G401.6 (cell line): ENCODE data around the gene TTC4.
"Not testable (repeated sequence)": the region's sequence is repeated elsewhere in the genome, so short reads cannot be mapped to it uniquely, and the experiment has no call there.

Source experiments
- FAIRE-seq: peaks from 2 replicates; lab custom pipeline; 2012; peaks lifted over from hg19 to GRCh38; lab: Jason Lieb, UNC

TTC4 gene

DNA sequence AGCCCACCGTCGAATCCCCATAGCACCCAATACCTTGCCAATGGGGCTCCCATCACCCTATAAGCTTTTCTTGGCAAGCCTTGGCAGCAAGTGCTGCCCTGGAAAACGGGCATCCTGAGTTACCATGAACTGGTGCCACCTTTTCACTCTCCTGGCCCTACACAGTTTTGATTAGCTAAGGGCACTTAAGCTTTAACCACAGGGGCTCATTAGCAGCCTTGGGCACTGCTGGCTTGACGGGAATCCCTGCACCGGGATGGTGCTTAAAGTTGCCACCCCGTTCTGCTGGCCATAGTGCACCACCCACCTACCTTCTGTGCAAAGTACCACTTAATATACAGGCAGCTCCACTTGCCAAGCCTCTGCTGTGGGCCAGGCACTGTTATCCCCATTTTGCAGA lies 34.9 kb downstream of the TTC4 start:
- no peak for FAIRE-seq

DNA sequence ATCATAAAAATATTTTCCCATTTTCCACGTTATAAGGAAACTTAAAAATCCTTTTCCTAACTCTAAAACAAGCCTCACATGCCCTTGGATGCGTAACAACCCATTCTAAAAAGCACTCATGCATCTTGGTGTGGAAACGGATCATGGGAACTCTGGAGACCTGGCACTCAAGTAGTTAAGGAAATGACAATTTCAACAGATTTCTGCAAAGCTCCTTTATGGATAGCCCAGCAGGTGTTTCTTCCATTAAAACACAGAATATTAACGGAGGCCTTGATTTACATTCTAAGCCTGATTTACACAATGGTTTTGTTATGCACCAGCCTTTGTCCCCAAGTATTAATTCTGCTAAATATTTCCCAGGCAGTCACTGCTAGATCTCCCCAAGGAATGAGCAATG lies 35.8 kb downstream of the TTC4 start:
- FAIRE-seq, result no peak

GRCh38 chr1:54754045-54754444 lies 38.4 kb downstream of the TTC4 start:
- FAIRE-seq, result no peak

GRCh38 chr1:54754486-54755285 lies 39.0 kb downstream of the TTC4 start:
- no peak for FAIRE-seq

DNA sequence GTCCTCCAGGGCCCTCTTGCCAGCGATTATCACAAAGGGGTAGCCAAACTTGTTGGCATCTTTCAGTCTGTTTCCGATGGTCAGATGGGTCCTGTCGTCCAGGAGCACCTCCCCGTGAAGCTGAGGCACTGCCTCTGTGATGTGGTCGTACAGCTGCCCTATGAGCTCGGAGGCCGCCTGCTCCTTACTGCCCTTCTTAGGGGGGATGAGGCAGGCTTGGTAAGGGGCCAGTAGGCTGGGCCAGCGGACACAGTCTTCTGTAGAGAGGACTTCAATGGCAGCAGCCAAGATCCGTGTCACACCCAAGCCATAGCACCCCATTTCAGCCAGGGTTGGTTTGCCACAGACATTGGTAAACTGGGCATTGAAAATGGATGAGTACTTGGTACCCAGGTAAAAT lies 42.2 kb downstream of the TTC4 start:
- no peak for FAIRE-seq

- FAIRE-seq, result no peak
Measured at GRCh38 chr1:54758678-54759348, 43.2 kb downstream of the TTC4 start.

DNA sequence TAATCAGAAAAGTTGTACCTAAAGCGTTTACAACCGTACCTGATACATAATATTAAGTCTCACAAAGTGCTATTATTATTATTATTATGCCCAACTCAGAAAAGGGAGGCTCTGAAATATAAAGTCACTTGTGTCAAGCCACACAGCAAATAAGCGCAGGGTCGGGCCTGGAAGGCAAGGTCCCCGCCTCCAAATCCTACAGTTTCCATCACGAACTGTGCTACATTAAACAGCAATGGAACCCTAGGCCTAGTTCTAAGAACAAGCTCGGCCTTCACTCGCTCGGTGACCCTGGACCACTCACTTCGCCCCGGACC lies 48.1 kb downstream of the TTC4 start:
- FAIRE-seq, result no peak

DNA sequence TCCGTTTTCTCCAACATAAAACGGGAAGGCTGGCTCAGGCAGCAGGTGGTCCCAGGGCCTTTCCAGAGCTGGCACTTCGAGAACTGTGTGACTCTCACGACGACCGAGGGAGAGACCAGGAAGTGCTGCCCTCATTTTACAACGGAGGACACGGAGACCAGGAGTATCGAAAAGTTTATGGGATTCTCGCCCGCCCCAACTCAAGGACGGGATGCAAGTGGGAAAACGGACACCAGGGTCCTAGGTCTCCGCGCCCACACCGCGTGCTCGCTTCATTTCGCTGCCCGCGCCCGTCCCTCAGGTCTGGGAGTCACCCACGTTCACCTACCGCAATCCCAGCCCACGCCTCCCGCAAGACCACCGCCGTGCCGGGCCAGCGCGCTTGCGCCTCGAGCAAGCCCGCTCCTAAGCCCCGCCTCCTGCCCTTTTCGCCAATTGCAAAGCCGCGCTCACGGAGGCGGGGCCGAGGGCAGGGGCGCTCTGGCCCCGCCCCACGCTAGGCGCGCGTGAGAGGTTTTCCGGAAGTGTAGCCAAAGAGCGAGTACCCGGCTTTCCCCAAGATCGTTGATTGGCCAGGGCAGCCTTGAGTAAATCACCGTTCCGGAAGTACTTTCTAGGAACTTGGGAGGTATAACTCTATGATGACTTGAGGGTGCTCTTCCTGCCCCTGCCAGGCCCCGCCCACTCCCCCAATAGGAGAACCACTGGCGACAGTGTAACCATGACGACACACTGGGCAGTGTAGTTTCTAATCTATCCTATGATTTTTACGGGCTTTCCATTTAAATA lies 48.7 kb downstream of the TTC4 start, which contains the start of gene PARS2:
Gene PARS2 (minus strand): TSS at position 391 of the 789 bp plus-strand sequence. CDS start 5,362 bp downstream, outside the sequence.
- FAIRE-seq, result peak; percentile 99

- FAIRE-seq, result no peak
Measured at GRCh38 chr1:54764922-54765561, 49.4 kb downstream of the TTC4 start.

- no peak for FAIRE-seq
Measured at GRCh38 chr1:54766726-54767125, 51.1 kb downstream of the TTC4 start.

DNA sequence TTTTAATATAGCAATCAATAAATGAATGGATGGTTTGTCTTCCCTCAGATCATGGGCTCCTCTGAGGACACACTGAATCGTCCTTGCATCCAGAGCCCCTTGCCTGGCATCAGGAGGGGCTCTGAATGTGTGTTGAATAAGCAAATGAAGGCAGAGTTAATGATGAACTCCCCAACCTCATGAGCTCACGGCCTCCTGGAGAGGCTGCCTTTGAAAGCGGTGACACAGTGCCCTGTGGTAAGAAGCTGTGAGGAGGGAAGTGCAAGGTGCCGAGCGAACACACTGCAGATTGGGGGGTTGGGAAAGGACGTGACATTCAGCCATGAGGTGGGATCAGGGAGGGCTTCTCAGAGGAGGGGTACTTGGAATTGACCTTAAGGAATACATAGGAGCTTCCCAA lies 51.9 kb downstream of the TTC4 start:
- no peak for FAIRE-seq

DNA sequence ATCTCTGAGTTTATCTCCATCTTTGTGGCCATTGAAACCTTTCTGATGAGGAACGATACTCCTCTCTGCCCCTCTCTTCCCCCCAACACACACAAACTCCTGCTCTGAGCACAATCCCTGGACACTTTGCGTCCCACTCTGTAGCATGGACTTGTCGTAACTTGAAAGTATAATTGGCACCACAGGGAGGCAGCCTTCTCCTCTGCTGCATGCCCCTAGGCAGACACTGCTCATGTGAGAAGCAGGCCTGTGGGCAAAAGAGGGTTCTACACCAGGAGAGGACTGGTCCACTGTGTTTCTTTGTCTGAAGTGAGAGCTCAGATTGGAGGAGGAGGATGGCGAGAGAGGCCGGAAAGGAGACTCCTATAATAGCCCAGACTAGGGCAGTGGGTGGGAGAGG lies 52.4 kb downstream of the TTC4 start:
- FAIRE-seq, result no peak

DNA sequence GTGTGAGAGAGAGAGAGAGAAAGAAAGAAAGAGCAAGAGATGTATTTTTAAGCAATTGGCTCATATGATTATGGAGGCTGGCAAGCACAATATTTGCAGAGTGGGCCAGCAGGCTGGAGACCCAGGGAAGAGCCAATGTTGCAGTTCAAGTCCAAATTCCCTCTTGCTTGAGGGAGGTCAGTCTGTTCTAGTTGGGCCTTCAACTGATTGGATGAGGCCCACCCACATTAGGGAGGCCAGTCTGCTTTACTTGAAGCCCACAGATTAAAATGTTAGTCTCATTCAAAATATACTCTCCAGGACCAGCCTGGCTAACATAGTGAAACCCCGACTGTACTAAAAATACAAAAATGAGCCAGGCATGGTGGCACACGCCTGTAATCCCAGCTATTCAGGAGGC lies 57.3 kb downstream of the TTC4 start:
- FAIRE-seq, result no peak

DNA sequence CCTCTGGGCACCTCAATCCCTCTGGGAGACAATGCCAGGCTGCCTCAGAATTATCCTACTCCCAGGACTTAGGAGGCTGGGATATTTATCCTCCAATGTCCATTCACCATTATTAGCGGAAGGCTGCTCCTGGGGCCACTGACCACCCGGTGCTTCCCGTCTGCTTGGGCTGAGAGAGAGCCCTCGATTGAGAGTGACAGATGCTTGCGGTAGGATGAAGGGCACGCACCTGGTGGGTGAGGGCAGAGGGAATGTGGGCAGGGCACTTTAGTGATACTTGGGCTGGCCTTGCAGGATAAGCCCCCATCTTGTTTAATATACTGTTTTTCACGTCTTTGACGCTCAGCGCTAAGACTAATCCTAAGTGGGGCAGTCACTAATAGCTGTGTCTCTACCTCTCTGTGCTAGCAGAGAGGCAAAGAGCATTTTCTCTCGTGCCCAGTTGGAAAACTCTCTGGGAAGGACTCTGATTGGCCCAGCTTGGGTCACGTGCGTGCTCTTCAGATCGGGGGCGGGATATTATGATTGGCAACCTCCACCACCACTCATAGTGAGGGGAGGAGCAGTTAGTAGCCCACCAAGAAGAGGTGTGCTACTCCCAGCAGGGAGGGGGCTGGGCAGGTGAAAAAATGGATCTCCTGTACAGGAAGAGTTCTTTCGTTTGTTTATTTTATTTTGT lies 59.3 kb downstream of the TTC4 start:
- FAIRE-seq, result no peak

DNA sequence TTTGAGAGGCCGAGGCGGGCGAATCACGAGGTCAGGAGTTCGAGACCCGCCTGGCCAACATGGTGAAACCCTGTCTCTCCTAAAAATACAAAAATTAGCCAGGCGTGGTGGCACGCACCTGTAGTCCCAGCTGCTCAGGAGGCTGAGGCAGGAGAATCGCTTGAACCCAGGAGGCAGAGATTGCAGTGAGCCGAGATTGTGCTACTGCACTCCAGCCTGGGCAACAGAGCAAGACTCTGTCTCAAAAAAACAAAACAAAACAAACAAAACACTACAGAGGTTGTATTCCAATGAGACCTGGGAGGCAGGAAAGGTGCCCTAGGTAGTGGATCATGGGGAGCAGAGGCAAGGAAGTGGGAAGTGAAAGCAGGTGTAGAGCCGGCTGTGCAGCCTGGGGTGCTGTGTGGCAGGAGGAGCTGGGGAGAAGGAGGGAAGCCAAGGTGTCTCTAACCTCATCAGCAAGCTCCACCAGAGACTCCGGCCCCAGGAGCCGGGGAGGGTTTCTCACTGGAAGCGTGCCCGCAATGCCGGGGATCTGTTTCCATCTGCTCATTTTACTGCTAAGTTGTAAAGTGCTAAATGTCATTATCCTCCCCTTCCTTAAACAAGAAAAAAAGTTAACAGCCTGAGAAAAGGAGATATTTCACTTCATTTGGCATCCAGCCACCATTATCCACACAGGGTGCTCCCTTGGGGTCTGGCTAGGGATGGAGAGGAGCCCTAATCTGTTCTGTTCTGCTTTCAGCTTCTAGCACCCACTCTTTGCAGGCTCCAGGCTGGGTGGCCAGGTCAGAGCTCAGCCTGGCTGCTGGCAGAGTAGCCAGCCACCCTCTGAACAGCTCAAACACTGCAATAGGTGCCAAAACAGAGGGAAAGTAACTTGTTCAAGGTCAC lies 60.4 kb downstream of the TTC4 start:
- FAIRE-seq, result not testable (repeated sequence)

GRCh38 chr1:54777011-54777410 lies 61.4 kb downstream of the TTC4 start:
- no peak for FAIRE-seq

- FAIRE-seq, result no peak
Measured at GRCh38 chr1:54777431-54777830, 61.8 kb downstream of the TTC4 start.

- no peak for FAIRE-seq
Measured at GRCh38 chr1:54781023-54781723, 65.5 kb downstream of the TTC4 start.

DNA sequence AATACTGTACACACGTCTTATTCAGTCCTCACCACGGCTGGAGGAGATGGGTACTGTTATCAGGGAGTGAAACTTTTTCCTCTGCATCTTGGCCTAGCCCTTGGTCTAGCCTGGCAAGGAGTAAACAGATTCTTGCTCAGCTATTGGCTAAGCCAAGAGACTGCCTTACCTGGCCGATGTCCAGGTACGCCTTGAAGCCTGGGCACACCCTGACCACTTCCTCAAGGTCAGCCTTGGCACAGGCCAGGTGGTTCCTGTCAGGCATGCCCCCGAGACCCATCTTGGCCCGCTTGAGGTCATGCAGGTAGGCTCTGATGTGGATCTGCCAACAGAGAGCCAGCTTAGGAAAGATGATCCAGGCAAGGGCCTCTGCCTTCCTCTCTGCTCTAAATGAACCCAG lies 66.5 kb downstream of the TTC4 start:
- no peak for FAIRE-seq

DNA sequence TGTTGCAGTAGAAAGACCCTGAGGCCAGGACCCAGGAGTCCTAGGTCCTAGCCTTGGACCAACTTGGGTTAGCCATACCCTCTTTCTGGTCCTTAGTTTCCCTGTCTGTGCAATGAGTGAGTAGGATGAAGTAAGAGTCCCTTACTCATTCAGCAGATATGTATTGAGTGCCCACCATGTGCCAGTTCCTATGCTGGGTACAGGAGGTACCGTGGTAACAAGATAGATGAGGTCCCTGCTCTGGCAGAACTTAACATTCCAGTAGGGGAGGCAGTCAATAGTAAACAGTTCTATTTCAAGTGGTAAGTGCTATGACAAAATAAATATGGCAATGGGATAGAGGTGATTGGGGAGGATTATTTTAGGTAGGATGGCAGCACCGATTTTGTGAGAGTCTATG lies 66.9 kb downstream of the TTC4 start:
- FAIRE-seq, result no peak
